GOT3 (cell line): Measurements from ENCODE around the gene CABP2.
"Not testable (repeated sequence)": the region's sequence is repeated elsewhere in the genome, so short reads cannot be mapped to it uniquely, and the experiment has no call there.

Experiments
- DNase-seq: peaks from one replicate; lab custom pipeline; 2025; ENCODE audit warnings: mixed read lengths; lab: John Stamatoyannopoulos, UW

CABP2 gene

GRCh38 chr11:67538823-67539505 lies 15.7 kb upstream of the CABP2 start:
- no peak for DNase-seq

- DNase-seq: peak; percentile 7
These were observed 15.1 kb upstream of the CABP2 start for GRCh38 chr11:67538306-67538705.

- DNase-seq: no peak
These were observed 12.3 kb upstream of the CABP2 start for GRCh38 chr11:67535561-67535960.

GRCh38 chr11:67534070-67534679 lies 10.9 kb upstream of the CABP2 start:
- no peak for DNase-seq

- DNase-seq: no peak
These were observed 9.6 kb upstream of the CABP2 start for GRCh38 chr11:67532889-67533288.

GRCh38 chr11:67530282-67530592 lies 7.0 kb upstream of the CABP2 start:
- no peak for DNase-seq

GRCh38 chr11:67528376-67528775 lies 5.1 kb upstream of the CABP2 start:
- DNase-seq: no peak

GRCh38 chr11:67525275-67525976 lies 2.2 kb upstream of the CABP2 start:
- no peak for DNase-seq

GRCh38 chr11:67524480-67524808 lies 1.2 kb upstream of the CABP2 start:
- no peak for DNase-seq

GRCh38 chr11:67523556-67524479 lies 572 bp upstream of the CABP2 start:
- DNase-seq: no peak

- DNase-seq: no peak
These were observed 908 bp downstream of the CABP2 start for GRCh38 chr11:67522338-67522737.

GRCh38 chr11:67521924-67522323 lies 1.3 kb downstream of the CABP2 start:
- no peak for DNase-seq

GRCh38 chr11:67520856-67521824 lies 2.1 kb downstream of the CABP2 start:
- DNase-seq: no peak

- no peak for DNase-seq
These were observed 3.5 kb downstream of the CABP2 start for GRCh38 chr11:67519726-67520125.

- DNase-seq: no peak
These were observed 5.3 kb downstream of the CABP2 start for GRCh38 chr11:67517784-67518552.

- DNase-seq: no peak
These were observed 6.4 kb downstream of the CABP2 start for GRCh38 chr11:67516806-67517205.

GRCh38 chr11:67514116-67514515 lies 9.1 kb downstream of the CABP2 start:
- no peak for DNase-seq

- not testable (repeated sequence) for DNase-seq
These were observed 11.7 kb downstream of the CABP2 start for GRCh38 chr11:67511558-67511957.

GRCh38 chr11:67510023-67510345 lies 13.3 kb downstream of the CABP2 start:
- DNase-seq: no peak

- DNase-seq: peak; percentile 87
These were observed 14.6 kb downstream of the CABP2 start for GRCh38 chr11:67508486-67509121.
